Hepatocyte (in vitro differentiated cells): ENCODE measurements around the gene TMEM256.
"Not testable (repeated sequence)": the region's sequence is repeated elsewhere in the genome, so short reads cannot be mapped to it uniquely, and the experiment has no call there.

ENCODE experiments used
- EZH2 ChIP-seq: fragments of 200-600 bp; sonication (generic); IDR thresholded peaks from 2 replicates; pipeline ENCODE4 v1.6.1; 2016; ENCODE audit warnings: antibody characterized with exemption, mild to moderate bottlenecking, borderline replicate concordance
- EZH2phosphoT487 ChIP-seq: fragments of 200-600 bp; sonication (generic); IDR thresholded peaks from one replicate; pipeline ENCODE4 v1.6.1; 2018; ENCODE audit warnings: antibody characterized with exemption, mild to moderate bottlenecking, low read depth, moderate library complexity; ENCODE audit not compliant: unreplicated experiment, severe bottlenecking
- TF ChIP-seq, protein P1 (sequence below): fragments of 200-600 bp; sonication (generic); IDR thresholded peaks from 2 replicates; pipeline ENCODE4 v1.5.1; 2016; ENCODE audit warnings: antibody characterized with exemption, mild to moderate bottlenecking; ENCODE audit not compliant: poor library complexity

DNA sequence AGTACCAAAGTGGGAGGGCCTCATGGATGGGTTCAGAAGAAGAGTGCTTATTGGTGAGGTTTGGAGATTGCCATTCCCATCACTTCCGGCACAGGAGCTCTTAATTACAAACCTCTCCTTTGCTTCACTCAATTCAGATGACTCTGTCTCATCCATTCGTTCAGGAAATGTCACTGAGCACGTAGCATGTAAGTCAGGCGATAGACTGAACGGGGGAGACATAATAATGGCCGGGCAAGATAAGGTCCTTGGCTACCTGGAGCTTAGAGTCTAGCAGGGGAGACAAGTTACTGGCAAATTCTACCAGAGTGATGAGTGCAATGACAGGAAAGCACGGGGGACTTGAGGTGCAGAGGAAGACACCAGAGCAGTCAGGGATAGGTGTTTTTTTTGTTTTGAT, 37.9 kb downstream of the TMEM256 start:
- TF ChIP-seq, protein P1, sequence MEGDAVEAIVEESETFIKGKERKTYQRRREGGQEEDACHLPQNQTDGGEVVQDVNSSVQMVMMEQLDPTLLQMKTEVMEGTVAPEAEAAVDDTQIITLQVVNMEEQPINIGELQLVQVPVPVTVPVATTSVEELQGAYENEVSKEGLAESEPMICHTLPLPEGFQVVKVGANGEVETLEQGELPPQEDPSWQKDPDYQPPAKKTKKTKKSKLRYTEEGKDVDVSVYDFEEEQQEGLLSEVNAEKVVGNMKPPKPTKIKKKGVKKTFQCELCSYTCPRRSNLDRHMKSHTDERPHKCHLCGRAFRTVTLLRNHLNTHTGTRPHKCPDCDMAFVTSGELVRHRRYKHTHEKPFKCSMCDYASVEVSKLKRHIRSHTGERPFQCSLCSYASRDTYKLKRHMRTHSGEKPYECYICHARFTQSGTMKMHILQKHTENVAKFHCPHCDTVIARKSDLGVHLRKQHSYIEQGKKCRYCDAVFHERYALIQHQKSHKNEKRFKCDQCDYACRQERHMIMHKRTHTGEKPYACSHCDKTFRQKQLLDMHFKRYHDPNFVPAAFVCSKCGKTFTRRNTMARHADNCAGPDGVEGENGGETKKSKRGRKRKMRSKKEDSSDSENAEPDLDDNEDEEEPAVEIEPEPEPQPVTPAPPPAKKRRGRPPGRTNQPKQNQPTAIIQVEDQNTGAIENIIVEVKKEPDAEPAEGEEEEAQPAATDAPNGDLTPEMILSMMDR: not testable (repeated sequence)
- not testable (repeated sequence) for TF ChIP-seq EZH2, EZH2phosphoT487
